Measurements from ENCODE around the gene CDCA8. TPM values are rescaled to one million over a fixed set of nuclear protein-coding genes. Genes with fewer than 3 reads are reported as not detected.

Gene CDCA8
- total RNA-seq, 1 donor from 2014 or later, result 5.5 TPM

- Mint-ChIP-seq H3K4me3 (ENCODE audit: unreplicated experiment) (no peak overlapping the region), H3K9me3 (ENCODE audit: unreplicated experiment) (peaks cover 2% of the 10 kb centered on the region), H3K4me1 (ENCODE audit: low read depth, unreplicated experiment) (no peaks in the 10 kb centered on the region), H3K36me3 (ENCODE audit: low read depth, unreplicated experiment) (no peaks in the 10 kb centered on the region), H3K27ac (ENCODE audit: unreplicated experiment) (no peak overlapping the region), H3K27me3 (ENCODE audit: low read depth, unreplicated experiment) (peaks cover 37% of the 10 kb centered on the region)
- H3K4me2 ChIP-seq (ENCODE audit: low read length), result peak overlapping the region; percentile 67
- peak overlapping the region; percentile 26 for H2AFZ ChIP-seq (ENCODE audit: low read depth, low read length)
- H3K27ac ChIP-seq (ENCODE audit: low read depth, low read length), result no peak overlapping the region
- DNase-seq (ENCODE audit: low read depth) (no peak), FAIRE-seq (no peak)
- no peak overlapping the region for H3K4me3 ChIP-seq (ENCODE audit: insufficient read depth, low read depth, low read length)
- no peaks in the 10 kb centered on the region for H3K36me3 ChIP-seq (ENCODE audit: insufficient read depth, low read length)
- TF ChIP-seq EZH2 (IDR thresholded peaks at IDR 0.05; ENCODE audit: insufficient read depth, low read length), result peak; percentile 5
- TF ChIP-seq, protein P1, sequence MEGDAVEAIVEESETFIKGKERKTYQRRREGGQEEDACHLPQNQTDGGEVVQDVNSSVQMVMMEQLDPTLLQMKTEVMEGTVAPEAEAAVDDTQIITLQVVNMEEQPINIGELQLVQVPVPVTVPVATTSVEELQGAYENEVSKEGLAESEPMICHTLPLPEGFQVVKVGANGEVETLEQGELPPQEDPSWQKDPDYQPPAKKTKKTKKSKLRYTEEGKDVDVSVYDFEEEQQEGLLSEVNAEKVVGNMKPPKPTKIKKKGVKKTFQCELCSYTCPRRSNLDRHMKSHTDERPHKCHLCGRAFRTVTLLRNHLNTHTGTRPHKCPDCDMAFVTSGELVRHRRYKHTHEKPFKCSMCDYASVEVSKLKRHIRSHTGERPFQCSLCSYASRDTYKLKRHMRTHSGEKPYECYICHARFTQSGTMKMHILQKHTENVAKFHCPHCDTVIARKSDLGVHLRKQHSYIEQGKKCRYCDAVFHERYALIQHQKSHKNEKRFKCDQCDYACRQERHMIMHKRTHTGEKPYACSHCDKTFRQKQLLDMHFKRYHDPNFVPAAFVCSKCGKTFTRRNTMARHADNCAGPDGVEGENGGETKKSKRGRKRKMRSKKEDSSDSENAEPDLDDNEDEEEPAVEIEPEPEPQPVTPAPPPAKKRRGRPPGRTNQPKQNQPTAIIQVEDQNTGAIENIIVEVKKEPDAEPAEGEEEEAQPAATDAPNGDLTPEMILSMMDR (IDR thresholded peaks at IDR 0.05; ENCODE audit: insufficient read depth, low read depth, low read length), result no peak
- H3K9ac ChIP-seq (ENCODE audit: low read length), result no peak overlapping the region
- peaks cover 42% of the 10 kb centered on the region for H3K27me3 ChIP-seq (ENCODE audit: insufficient read depth, low read length)
- no peaks in the 10 kb centered on the region for H3K9me3 ChIP-seq (ENCODE audit: insufficient read depth, low read depth, low read length)
- no peaks in the 10 kb centered on the region for H3K79me2 ChIP-seq (ENCODE audit: insufficient read depth, low read length)
- no peaks in the 10 kb centered on the region for H3K4me1 ChIP-seq (ENCODE audit: insufficient read depth, low read length)
- H4K20me1 ChIP-seq (ENCODE audit: insufficient read depth, low read length), result no peaks in the 10 kb centered on the region
Measured at GRCh38 chr1:37752583-37753471, 60.5 kb downstream of the CDCA8 start.

GRCh38 chr1:37753473-37754321 is 61.4 kb downstream of the CDCA8 start:
- no peaks in the 10 kb centered on the region for H3K4me1 Mint-ChIP-seq (ENCODE audit: low read depth, unreplicated experiment)
- H3K4me2 ChIP-seq (ENCODE audit: low read length), result no peak overlapping the region
- TF ChIP-seq EZH2 (IDR thresholded peaks at IDR 0.05; ENCODE audit: insufficient read depth, low read length), result peak; percentile 55
- TF ChIP-seq, protein P1 (IDR thresholded peaks at IDR 0.05; ENCODE audit: insufficient read depth, low read depth, low read length), result no peak
- FAIRE-seq, result no peak
- H4K20me1 ChIP-seq (ENCODE audit: insufficient read depth, low read length), result no peaks in the 10 kb centered on the region
- H3K4me3 Mint-ChIP-seq (ENCODE audit: unreplicated experiment), result no peak overlapping the region
- H3K79me2 ChIP-seq (ENCODE audit: insufficient read depth, low read length), result no peaks in the 10 kb centered on the region
- H3K4me3 ChIP-seq (ENCODE audit: insufficient read depth, low read depth, low read length), result no peak overlapping the region
- H3K4me1 ChIP-seq (ENCODE audit: insufficient read depth, low read length), result no peaks in the 10 kb centered on the region
- H3K36me3 Mint-ChIP-seq (ENCODE audit: low read depth, unreplicated experiment), result no peaks in the 10 kb centered on the region
- no peaks in the 10 kb centered on the region for H3K36me3 ChIP-seq (ENCODE audit: insufficient read depth, low read length)
- H3K27me3 Mint-ChIP-seq (ENCODE audit: low read depth, unreplicated experiment), result peaks cover 34% of the 10 kb centered on the region
- peaks cover 2% of the 10 kb centered on the region for H3K9me3 Mint-ChIP-seq (ENCODE audit: unreplicated experiment)
- no peak for DNase-seq (ENCODE audit: low read depth)
- no peak overlapping the region for H3K27ac Mint-ChIP-seq (ENCODE audit: unreplicated experiment)
- no peak overlapping the region for H3K9ac ChIP-seq (ENCODE audit: low read length)
- no peaks in the 10 kb centered on the region for H3K9me3 ChIP-seq (ENCODE audit: insufficient read depth, low read depth, low read length)
- H3K27ac ChIP-seq (ENCODE audit: low read depth, low read length), result no peak overlapping the region
- H2AFZ ChIP-seq (ENCODE audit: low read depth, low read length), result no peak overlapping the region
- peaks cover 44% of the 10 kb centered on the region for H3K27me3 ChIP-seq (ENCODE audit: insufficient read depth, low read length)

Data from astrocyte (in vitro differentiated cells and primary cell).